Measurements from ENCODE around the gene NT5C3B.
"Not testable (repeated sequence)": the region's sequence is repeated elsewhere in the genome, so short reads cannot be mapped to it uniquely, and the experiment has no call there.

Gene NT5C3B

GRCh38 chr17:41837761-41838538 is 1.9 kb upstream of the NT5C3B start, which contains the start of gene KLHL10:
Gene KLHL10, plus strand, starts transcription at chr17:41837825. Its CDS starts 108 bp downstream, at chr17:41837933.
- DNase-seq, result no peak

- no peak for DNase-seq
Observed at GRCh38 chr17:41836550-41837196, 641 bp upstream of the NT5C3B start.

- DNase-seq, result no peak
Observed at GRCh38 chr17:41835214-41835799, 725 bp downstream of the NT5C3B start.

- DNase-seq, result not testable (repeated sequence)
Observed at GRCh38 chr17:41829961-41830360, 6.1 kb downstream of the NT5C3B start.

- no peak for DNase-seq
Observed at GRCh38 chr17:41825175-41825845, 10.7 kb downstream of the NT5C3B start.

GRCh38 chr17:41824086-41824485 is 11.9 kb downstream of the NT5C3B start:
- no peak for DNase-seq

GRCh38 chr17:41823580-41823979 is 12.5 kb downstream of the NT5C3B start:
- DNase-seq, result no peak

- no peak for DNase-seq
Observed at GRCh38 chr17:41823141-41823524, 12.9 kb downstream of the NT5C3B start.

- no peak for DNase-seq
Observed at GRCh38 chr17:41822216-41823140, 13.6 kb downstream of the NT5C3B start.

GRCh38 chr17:41821776-41822175 is 14.3 kb downstream of the NT5C3B start:
- DNase-seq, result no peak

- no peak for DNase-seq
Observed at GRCh38 chr17:41818024-41818423, 18.0 kb downstream of the NT5C3B start.

GRCh38 chr17:41816637-41817320 is 19.3 kb downstream of the NT5C3B start:
- DNase-seq, result no peak

- DNase-seq, result no peak
Observed at GRCh38 chr17:41814195-41814594, 21.8 kb downstream of the NT5C3B start.

- DNase-seq, result no peak
Observed at GRCh38 chr17:41813699-41814124, 22.3 kb downstream of the NT5C3B start.

GRCh38 chr17:41813152-41813680 is 22.8 kb downstream of the NT5C3B start:
- no peak for DNase-seq

- DNase-seq, result peak; percentile 16
Observed at GRCh38 chr17:41812381-41813151, 23.5 kb downstream of the NT5C3B start, which contains the start of gene FKBP10. Gene FKBP10, plus strand, starts transcription at chr17:41813004. Its CDS starts 31 bp downstream, at chr17:41813035.

GRCh38 chr17:41811549-41812380 is 24.3 kb downstream of the NT5C3B start, which contains the start of gene P3H4:
Gene P3H4, minus strand, starts transcription at chr17:41811949. Its CDS starts 34 bp downstream, at chr17:41811915.
- peak; percentile 33 for DNase-seq

GRCh38 chr17:41810659-41811548 is 25.1 kb downstream of the NT5C3B start:
- DNase-seq, result no peak
